H7 (cell line): ENCODE measurements around the gene EXOSC9. TPM values are rescaled to one million over a fixed set of nuclear protein-coding genes. Genes with fewer than 3 reads are reported as not detected.

Source experiments
- DNase-seq: peaks from one replicate; pipeline ENCODE4 v3.0.0; 2012
- H3K27me3 ChIP-seq: 2 replicates; pipeline ENCODE4 v1.6.0; 2011; ENCODE audit warnings: mild to moderate bottlenecking, low read length; ENCODE audit not compliant: control insufficient read depth, insufficient read depth
- H3K36me3 ChIP-seq: replicated peaks from 2 replicates; pipeline ENCODE4 v1.5.1; 2011; ENCODE audit warnings: low read length; ENCODE audit not compliant: control insufficient read depth, insufficient read depth
- H3K4me3 ChIP-seq: 2 replicates; pipeline ENCODE4 v1.5.1; 2011; ENCODE audit warnings: low read depth, mild to moderate bottlenecking, control low read depth, low read length, moderate library complexity; ENCODE audit not compliant: insufficient read depth
- total RNA-seq: library from RNA; depleted of rRNA; stranded (reverse); fragments of >200 nt; shearing (Covaris generic); gene quantifications from 2 replicates; pipeline ENCODE4 v1.2.3, GENCODE V29; 2014; rRNA removed

EXOSC9 gene
- total RNA-seq, 1 experiment from 2014 or later: 56.9 TPM

DNA sequence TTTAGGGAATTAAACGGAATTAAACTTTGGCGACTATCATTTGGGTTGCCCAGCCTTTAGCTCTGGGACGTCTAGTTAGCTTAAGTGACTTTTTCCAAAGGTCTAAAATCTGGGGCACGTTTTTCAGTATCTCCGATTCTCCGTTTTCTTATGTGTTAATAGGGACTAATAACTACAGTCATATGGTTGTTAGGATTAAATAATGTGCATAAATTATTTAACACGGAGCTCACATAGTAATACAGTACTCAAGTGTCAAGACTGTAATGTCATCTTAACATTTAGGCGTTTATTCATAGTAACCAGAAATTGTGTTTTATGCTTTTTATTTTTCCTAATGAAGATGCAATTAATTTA, 23.0 kb downstream of the EXOSC9 start:
- no peaks in the 10 kb centered on the region for H3K27me3 ChIP-seq

DNA sequence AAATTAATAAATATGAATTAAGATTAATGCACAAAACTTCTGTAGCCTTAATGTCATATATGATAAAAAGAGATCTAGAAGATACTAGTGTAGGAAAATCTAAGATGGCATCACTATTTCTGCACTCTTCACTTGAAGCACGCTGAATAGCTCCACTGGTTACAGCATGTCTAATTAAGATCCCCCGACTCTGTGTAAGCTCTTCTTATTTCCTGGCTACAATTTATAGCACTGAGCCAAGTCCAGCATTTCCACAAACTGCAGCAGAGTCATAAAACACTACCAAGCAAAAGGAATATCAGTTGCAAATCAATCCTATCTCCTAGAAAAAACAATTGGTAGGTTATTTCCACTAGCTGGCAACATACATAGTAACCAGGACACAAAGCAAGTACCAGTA, 23.8 kb downstream of the EXOSC9 start:
- Histone ChIP-seq H3K4me3 (no peak overlapping the region), H3K27me3 (no peaks in the 10 kb centered on the region), H3K36me3 (peaks cover 9% of the 10 kb centered on the region)
- DNase-seq: no peak

More for the DNA sequence above, 23.0 kb downstream of the EXOSC9 start:
- Histone ChIP-seq H3K36me3 (peaks cover 13% of the 10 kb centered on the region), H3K4me3 (peak overlapping the region; percentile 34)
- DNase-seq: no peak

DNA sequence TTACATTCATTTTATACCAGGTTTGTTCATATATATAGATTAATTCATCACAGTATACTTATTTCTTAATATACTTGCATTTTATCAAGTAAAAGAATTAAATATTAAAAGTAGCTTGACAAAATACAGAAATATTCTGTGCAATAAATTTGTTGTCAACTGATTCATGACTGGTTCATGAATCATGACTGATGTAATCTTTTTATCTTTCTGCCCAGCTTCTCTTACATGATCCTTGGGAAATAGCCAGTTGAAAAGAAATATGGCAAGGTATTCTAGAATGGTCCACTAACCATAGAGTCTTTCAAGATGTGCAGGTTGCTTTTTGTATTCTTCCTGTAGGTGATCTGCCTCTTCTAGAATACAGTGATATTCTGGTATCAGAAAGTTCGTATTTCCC, 26.7 kb downstream of the EXOSC9 start:
- H3K4me3 ChIP-seq: no peak overlapping the region
- no peaks in the 10 kb centered on the region for H3K27me3 ChIP-seq
- DNase-seq: no peak

GRCh38 chr4:121829511-121829910, 28.4 kb downstream of the EXOSC9 start:
- no peak for DNase-seq

More for the DNA sequence above, 26.7 kb downstream of the EXOSC9 start:
- no peaks in the 10 kb centered on the region; the same call in 1 of the 2 replicates for H3K36me3 ChIP-seq

DNA sequence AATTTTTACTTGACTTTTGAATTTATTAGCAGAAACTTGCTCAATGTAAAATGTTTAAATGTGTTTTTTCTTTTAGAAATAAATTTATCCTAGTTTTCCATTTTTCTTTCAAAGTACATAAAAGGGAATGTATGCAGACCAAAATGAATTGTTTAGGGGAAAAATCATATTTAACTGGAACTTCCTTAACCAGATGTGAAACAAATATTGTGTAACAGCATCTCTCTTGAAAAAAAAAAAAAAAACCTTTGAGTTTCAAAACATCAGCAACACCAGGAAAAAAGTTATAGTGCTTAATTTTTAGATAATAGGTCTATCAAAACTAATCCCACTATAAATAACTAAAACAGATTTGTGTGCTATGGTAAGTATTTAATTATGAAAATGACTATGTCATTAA, 37.0 kb downstream of the EXOSC9 start:
- DNase-seq: no peak
- Histone ChIP-seq H3K4me3 (no peak overlapping the region), H3K27me3 (no peaks in the 10 kb centered on the region), H3K36me3 (no peaks in the 10 kb centered on the region; the same call in 1 of the 2 replicates)

More at GRCh38 chr4:121829511-121829910, 28.4 kb downstream of the EXOSC9 start:
- no peak overlapping the region for H3K4me3 ChIP-seq
- H3K36me3 ChIP-seq: no peaks in the 10 kb centered on the region; the same call in 1 of the 2 replicates
- H3K27me3 ChIP-seq: no peaks in the 10 kb centered on the region

DNA sequence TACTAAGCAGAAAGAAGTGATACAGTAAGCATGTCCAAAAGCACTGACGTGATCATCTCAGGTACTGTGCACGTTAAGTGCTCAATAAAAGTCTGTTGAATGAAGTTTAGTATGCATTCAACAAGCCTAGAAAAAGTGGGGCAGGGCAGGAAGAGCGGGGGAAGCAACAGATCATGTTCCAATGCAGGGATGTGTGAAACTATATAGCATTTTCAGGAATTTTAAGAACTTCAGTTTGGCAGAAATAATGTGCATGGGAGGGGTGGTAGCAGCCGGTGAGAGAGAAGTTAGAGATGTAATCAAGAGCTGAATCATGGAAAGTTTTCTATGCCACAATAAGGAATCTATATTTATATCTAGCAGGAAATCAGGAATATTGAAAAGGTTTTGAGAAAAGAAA, 41.7 kb downstream of the EXOSC9 start:
- Histone ChIP-seq H3K36me3 (no peaks in the 10 kb centered on the region; the same call in 1 of the 2 replicates), H3K27me3 (no peaks in the 10 kb centered on the region), H3K4me3 (no peak overlapping the region)
- DNase-seq: no peak

DNA sequence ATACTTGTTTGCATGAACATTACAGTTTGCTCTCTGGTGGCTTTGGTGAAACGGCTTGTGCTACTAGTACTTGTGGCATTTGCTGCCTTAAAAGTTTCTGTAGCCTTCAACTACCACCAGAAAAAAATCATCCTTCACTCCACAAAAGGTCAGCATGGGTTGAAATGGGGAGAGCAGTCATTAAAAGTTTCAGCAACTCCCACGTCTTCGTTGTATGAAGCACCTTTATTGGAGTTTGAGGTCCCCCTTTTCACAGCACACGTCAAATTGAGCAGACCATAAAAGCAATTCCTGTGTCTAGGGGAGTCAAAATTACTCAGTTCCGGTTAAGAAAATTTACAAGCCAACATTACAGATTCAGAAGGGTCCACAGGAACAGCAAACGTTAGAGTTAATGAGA, 45.5 kb downstream of the EXOSC9 start:
- no peak overlapping the region for H3K4me3 ChIP-seq
- no peaks in the 10 kb centered on the region; the same call in 1 of the 2 replicates for H3K36me3 ChIP-seq
- no peak for DNase-seq
- no peaks in the 10 kb centered on the region for H3K27me3 ChIP-seq

DNA sequence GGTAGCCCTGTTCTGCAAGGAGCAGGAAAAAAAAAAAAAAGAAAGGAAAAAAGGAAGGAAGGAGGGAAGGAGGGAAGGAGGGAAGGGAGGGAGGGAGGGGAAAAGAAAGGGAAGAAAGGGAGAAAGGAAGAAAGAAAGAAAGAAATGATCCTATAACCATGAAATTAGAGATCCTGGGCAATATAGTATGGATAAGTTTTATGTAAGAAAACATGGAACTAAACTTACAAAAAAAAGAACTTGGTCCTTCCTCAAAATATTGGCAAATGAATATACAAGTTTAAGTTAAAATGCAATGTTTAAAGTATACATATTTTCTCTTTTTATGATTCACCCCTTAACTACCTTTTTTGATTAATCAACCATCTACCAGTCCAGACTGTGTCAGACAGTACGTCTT, 50.2 kb downstream of the EXOSC9 start:
- H3K27me3 ChIP-seq: no peaks in the 10 kb centered on the region
- no peak for DNase-seq
- no peak overlapping the region for H3K4me3 ChIP-seq
- H3K36me3 ChIP-seq: no peaks in the 10 kb centered on the region

- peaks cover 2% of the 10 kb centered on the region for H3K36me3 ChIP-seq
- H3K27me3 ChIP-seq: no peaks in the 10 kb centered on the region
- no peak overlapping the region for H3K4me3 ChIP-seq
- DNase-seq: no peak
These were observed 59.0 kb downstream of the EXOSC9 start for GRCh38 chr4:121860121-121860520.

DNA sequence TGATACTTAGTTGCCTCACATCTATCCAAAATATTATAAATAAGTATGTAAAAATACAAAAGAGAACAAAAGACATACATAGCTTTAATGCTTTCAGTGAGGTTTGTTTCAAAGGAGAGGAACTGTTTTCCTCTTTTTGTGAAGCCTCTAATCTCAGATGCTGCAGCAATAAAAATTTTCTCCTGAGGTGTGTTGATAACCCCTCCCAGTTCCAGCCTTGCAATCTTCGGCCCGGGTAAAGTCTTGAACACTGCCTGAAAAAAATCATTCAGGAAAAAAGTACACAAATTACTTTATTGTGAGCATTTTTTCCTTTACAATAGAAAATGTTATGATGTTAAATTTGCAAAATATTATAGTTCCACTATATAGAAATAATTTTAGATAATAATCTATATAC, 60.3 kb downstream of the EXOSC9 start:
- no peak for DNase-seq
- no peak overlapping the region for H3K4me3 ChIP-seq
- H3K27me3 ChIP-seq: no peaks in the 10 kb centered on the region
- peaks cover 2% of the 10 kb centered on the region for H3K36me3 ChIP-seq

GRCh38 chr4:121863799-121864198, 62.7 kb downstream of the EXOSC9 start:
- peaks cover 2% of the 10 kb centered on the region for H3K36me3 ChIP-seq
- no peaks in the 10 kb centered on the region for H3K27me3 ChIP-seq
- peak; percentile 4 for DNase-seq
- no peak overlapping the region for H3K4me3 ChIP-seq

Other genes with a start within 250 kb of the EXOSC9 start
- 256 and 278 TPM in 2 replicates for gene ANXA5, start 104.3 kb upstream of the EXOSC9 start, total RNA-seq
- gene SMIM43, start 36.2 kb upstream of the EXOSC9 start, total RNA-seq: not detected in 2 replicates
- gene CCNA2, start 22.6 kb downstream of the EXOSC9 start, total RNA-seq: 171 and 186 TPM in 2 replicates
- gene BBS7, start 69.2 kb downstream of the EXOSC9 start, total RNA-seq: 13.2 and 14.5 TPM in 2 replicates
- 0.18 and 0.21 TPM in 2 replicates for gene TRPC3, start 150.7 kb downstream of the EXOSC9 start, total RNA-seq